GM21360 (cell line): Measurements from ENCODE around the gene HMGB1.
A peak's percentile ranks its signal among the peaks of the same experiment; 100 is the strongest.

Source experiments
- ATAC-seq: cut with Tn5 transposase; IDR thresholded peaks from one replicate; pipeline ENCODE4 v1.9.1; 2021; ENCODE audit warnings: mild to moderate bottlenecking, moderate library complexity; ENCODE audit not compliant: unreplicated experiment

HMGB1 gene

GRCh38 chr13:30435911-30436451 lies 29.8 kb downstream of the HMGB1 start:
- ATAC-seq: no peak

GRCh38 chr13:30431269-30431940 lies 34.3 kb downstream of the HMGB1 start:
- ATAC-seq: no peak

GRCh38 chr13:30429721-30430694 lies 35.7 kb downstream of the HMGB1 start:
- peak; percentile 66 for ATAC-seq

GRCh38 chr13:30429235-30429634 lies 36.5 kb downstream of the HMGB1 start:
- ATAC-seq: no peak

- no peak for ATAC-seq
These were observed 41.8 kb downstream of the HMGB1 start for GRCh38 chr13:30423891-30424290.

GRCh38 chr13:30422054-30422839 lies 43.5 kb downstream of the HMGB1 start, which contains the start of gene UBE2L5:
Gene UBE2L5, plus strand, starts transcription at chr13:30422493. Its CDS starts 5,498 bp downstream, at chr13:30427991.
- peak; percentile 62 for ATAC-seq

GRCh38 chr13:30421093-30422053 lies 44.4 kb downstream of the HMGB1 start:
- ATAC-seq: peak; percentile 40

GRCh38 chr13:30418717-30419459 lies 46.8 kb downstream of the HMGB1 start:
- no peak for ATAC-seq

GRCh38 chr13:30418075-30418716 lies 47.5 kb downstream of the HMGB1 start:
- ATAC-seq: no peak

GRCh38 chr13:30416471-30416870 lies 49.3 kb downstream of the HMGB1 start:
- ATAC-seq: no peak

- ATAC-seq: no peak
These were observed 50.2 kb downstream of the HMGB1 start for GRCh38 chr13:30415430-30416030.

- no peak for ATAC-seq
These were observed 51.9 kb downstream of the HMGB1 start for GRCh38 chr13:30413842-30414241.

- ATAC-seq: no peak
These were observed 53.4 kb downstream of the HMGB1 start for GRCh38 chr13:30412346-30412745.

- ATAC-seq: no peak
These were observed 55.0 kb downstream of the HMGB1 start for GRCh38 chr13:30410705-30411125.

- no peak for ATAC-seq
These were observed 55.6 kb downstream of the HMGB1 start for GRCh38 chr13:30409886-30410704.

GRCh38 chr13:30408319-30409101 lies 57.2 kb downstream of the HMGB1 start:
- peak; percentile 77 for ATAC-seq
